ENCODE results near the gene INS. TPM values are rescaled to one million over a fixed set of nuclear protein-coding genes. Genes with fewer than 3 reads are reported as not detected.

The INS gene
- total and polyA plus RNA-seq, 10 of the 15 experiments (the other 5 are each of a cell fraction or from before 2014, with no cell fraction given), result not detected

DNA sequence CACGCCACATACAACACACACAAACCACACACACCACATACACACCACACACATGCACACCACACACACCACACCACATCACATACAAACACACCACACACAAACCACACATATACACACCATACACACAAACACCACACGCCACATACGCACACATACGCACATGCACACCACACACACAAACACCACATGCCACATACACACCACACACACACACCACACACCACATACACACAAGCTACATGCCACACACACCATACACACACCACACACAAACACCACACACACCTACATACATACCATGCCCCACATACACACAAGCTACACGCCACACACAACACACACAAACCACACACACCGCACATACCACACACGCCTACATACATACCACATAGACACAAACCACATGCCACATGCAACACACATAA is 26.3 kb upstream of the INS start:
- Histone ChIP-seq H3K9me3 (replicated peaks; ENCODE audit: control insufficient read depth, insufficient read depth, low read length) (no peaks in the 10 kb centered on the region), H3K4me3 (no peak overlapping the region), H3K79me2 (ENCODE audit: control insufficient read depth, insufficient read depth, low read length) (no peaks in the 10 kb centered on the region), H4K20me1 (ENCODE audit: control insufficient read depth, insufficient read depth) (no peaks in the 10 kb centered on the region), H3K27ac (ENCODE audit: control insufficient read depth, insufficient read depth) (no peak overlapping the region), H3K27me3 (replicated peaks in 1 of 2; ENCODE audit: control insufficient read depth in 2 of 2, insufficient read depth in 2 of 2, low read length in 1 of 2) (no peaks in the 10 kb centered on the region), H3K36me3 (ENCODE audit: control insufficient read depth in 2 of 2, insufficient read depth in 2 of 2, low read length in 1 of 2) (no peaks in the 10 kb centered on the region), H2AFZ (ENCODE audit: control insufficient read depth, low read depth, low read length) (no peak overlapping the region), H3K4me2 (ENCODE audit: control insufficient read depth, insufficient read depth) (no peak overlapping the region), H3K4me1 (ENCODE audit: control insufficient read depth, insufficient read depth, low read length) (no peaks in the 10 kb centered on the region), H3K9ac (ENCODE audit: control insufficient read depth, insufficient read depth, low read length) (no peak overlapping the region)
- FAIRE-seq (peak; percentile 49), ATAC-seq (no peak), DNase-seq (ENCODE audit: low read depth, low spot score) (no peak)
- intact Hi-C loops (cut with micrococcal nuclease; ENCODE audit: unreplicated experiment) (no loop called here), in situ Hi-C loops (cut with MboI) (no loop called here)
- no TSS peak for BruUV-seq (replicated peaks)
- SMC1A ChIA-PET (ENCODE audit: uncharacterized antibody, unreplicated experiment), result no interaction called here
- TF ChIP-seq NRF1 (conservative IDR thresholded peaks at IDR 0.05; ENCODE audit: low read depth, low read length), result no peak
- no peak for TF ChIP-seq TAF1 (IDR thresholded peaks at IDR 0.05; ENCODE audit: borderline replicate concordance, low read depth, low read length)
- TF ChIP-seq GABPA (IDR thresholded peaks at IDR 0.05; ENCODE audit: low read depth), result no peak
- no peak for TF ChIP-seq KDM1A (IDR thresholded peaks at IDR 0.05; ENCODE audit: borderline replicate concordance)
- no peak for TF ChIP-seq PAX8 (IDR thresholded peaks at IDR 0.05)
- no peak for TF ChIP-seq EGR1 (IDR thresholded peaks at IDR 0.05; ENCODE audit: borderline replicate concordance in 1 of 2, low read depth in 2 of 2, low read length in 2 of 2)
- TF ChIP-seq YY1 (IDR thresholded peaks at IDR 0.05; ENCODE audit: low read depth, low read length), result no peak
- TF ChIP-seq YBX1 (IDR thresholded peaks at IDR 0.05), result no peak
- TF ChIP-seq HDAC2 (IDR thresholded peaks at IDR 0.05), result no peak
- no peak for TF ChIP-seq TARDBP (IDR thresholded peaks at IDR 0.05; ENCODE audit: borderline replicate concordance)
- RAD21 ChIA-PET (ENCODE audit: unreplicated experiment), result no interaction called here
- CTCF ChIA-PET, result interaction anchor here (1.0 kb wide), 1 partner anchor 232 kb away, joined by 3 read pairs; no protein-coding TSS in a partner anchor
- POLR2A ChIA-PET, result no interaction called here
- WGBS (ENCODE audit: insufficient coverage, insufficient replicate concordance, low lambda C conversion rate, missing lambda C conversion rate), result 81% methylated on average over 7 of the region's 7 CpGs
